GM12892 (cell line): ENCODE data around the gene WDR91.
"Not testable (repeated sequence)": the region's sequence is repeated elsewhere in the genome, so short reads cannot be mapped to it uniquely, and the experiment has no call there.

Experiments
- DNase-seq: peaks from one replicate; pipeline ENCODE4 v3.0.0; 2011; ENCODE audit not compliant: insufficient read length
- FAIRE-seq: peaks from 2 replicates; lab custom pipeline; 2011; peaks lifted over from hg19 to GRCh38; lab: Jason Lieb, UNC
- POLR2A ChIP-seq: IDR thresholded peaks from 2 replicates; pipeline ENCODE4 v1.6.1; 2011; ENCODE audit warnings: low read depth, low read length, control low read depth
- POLR2AphosphoS5 ChIP-seq: IDR thresholded peaks from 2 replicates; pipeline ENCODE4 v1.6.1; 2011; ENCODE audit warnings: low read depth, low read length, control low read depth
- TAF1 ChIP-seq: IDR thresholded peaks from 2 replicates; pipeline ENCODE4 v1.6.1; 2011; ENCODE audit warnings: low read depth, mild to moderate bottlenecking, control low read depth, low read length, borderline replicate concordance

WDR91 gene

GRCh38 chr7:135245226-135246190 lies 34.2 kb upstream of the WDR91 start:
- DNase-seq (no peak), FAIRE-seq (no peak)
- no peak for TF ChIP-seq POLR2AphosphoS5
- TF ChIP-seq TAF1, result no peak
- TF ChIP-seq POLR2A, result no peak

- DNase-seq, result no peak
- FAIRE-seq, result no peak
- no peak for TF ChIP-seq POLR2AphosphoS5
- TF ChIP-seq TAF1, result no peak
- no peak for TF ChIP-seq POLR2A
Measured at GRCh38 chr7:135242096-135242684, 30.9 kb upstream of the WDR91 start.

- DNase-seq (no peak), FAIRE-seq (no peak)
- TF ChIP-seq POLR2AphosphoS5, result no peak
- no peak for TF ChIP-seq TAF1
- no peak for TF ChIP-seq POLR2A
Measured at GRCh38 chr7:135240441-135240840, 29.1 kb upstream of the WDR91 start.

- no peak for TF ChIP-seq POLR2AphosphoS5
- TF ChIP-seq TAF1, result no peak
- TF ChIP-seq POLR2A, result no peak
- no peak for FAIRE-seq
- no peak for DNase-seq
Measured at GRCh38 chr7:135239263-135239662, 27.9 kb upstream of the WDR91 start.

GRCh38 chr7:135238112-135238744 lies 26.9 kb upstream of the WDR91 start:
- TF ChIP-seq TAF1 (no peak), POLR2AphosphoS5 (no peak), POLR2A (no peak)
- FAIRE-seq (no peak), DNase-seq (no peak)

- FAIRE-seq, result no peak
- DNase-seq, result no peak
- TF ChIP-seq POLR2A (no peak), TAF1 (no peak)
Measured at GRCh38 chr7:135236727-135237126, 25.4 kb upstream of the WDR91 start.

GRCh38 chr7:135235841-135236240 lies 24.5 kb upstream of the WDR91 start:
- FAIRE-seq (no peak), DNase-seq (no peak)
- TF ChIP-seq POLR2AphosphoS5 (no peak), TAF1 (no peak), POLR2A (no peak)

- TF ChIP-seq POLR2A, result no peak
- TF ChIP-seq POLR2AphosphoS5, result no peak
- TF ChIP-seq TAF1, result no peak
- DNase-seq (no peak), FAIRE-seq (no peak)
Measured at GRCh38 chr7:135234727-135235126, 23.4 kb upstream of the WDR91 start.

GRCh38 chr7:135234095-135234494 lies 22.8 kb upstream of the WDR91 start:
- not testable (repeated sequence) for DNase-seq

GRCh38 chr7:135233570-135233969 lies 22.2 kb upstream of the WDR91 start, which contains the start of gene STRA8:
TSS of gene STRA8 (plus strand) at chr7:135233838. CDS start at chr7:135240525, 6,687 bp downstream.
- TF ChIP-seq TAF1 (no peak), POLR2A (no peak), POLR2AphosphoS5 (no peak)
- DNase-seq (no peak), FAIRE-seq (no peak)

More at GRCh38 chr7:135234095-135234494, 22.8 kb upstream of the WDR91 start:
- not testable (repeated sequence) for FAIRE-seq

- DNase-seq (no peak), FAIRE-seq (no peak)
- no peak for TF ChIP-seq POLR2A
- TF ChIP-seq TAF1, result no peak
- no peak for TF ChIP-seq POLR2AphosphoS5
Measured at GRCh38 chr7:135232720-135233119, 21.4 kb upstream of the WDR91 start.
